A549 (cell line): Measurements from ENCODE around the gene LOXL4. TPM values are rescaled to one million over a fixed set of nuclear protein-coding genes. Genes with fewer than 3 reads are reported as not detected.
A peak's percentile ranks its signal among the peaks of the same experiment; 100 is the strongest.

Experiments used
- ATAC-seq, 2 experiments: fragments of 200-7000 bp in 1 of 2; fragments of >200 bp in 1 of 2; cut with Nextera tagmentation in 1 of 2; cut with Tn5 transposase in 1 of 2; 3 replicates each; pipeline versions ENCODE4 v1.8.0 to v1.9.1; 2018 to 2020; ENCODE audit warnings: mild to moderate bottlenecking in 1 of 2, moderate library complexity in 1 of 2
- CTCF ChIA-PET: fragments of 300-600 bp; sonication (Branson Sonifier 250); formaldehyde crosslinking; extraction: SDS; loops from one replicate; lab custom pipeline; 2021; ENCODE audit warnings: antibody characterized with exemption, inconsistent platforms; lab: Yijun Ruan, JAX
- POLR2A ChIA-PET: fragments of 350-600 bp; formaldehyde crosslinking; extraction: SDS; loops from one replicate; lab custom pipeline; 2021; ENCODE audit warnings: antibody characterized with exemption, inconsistent platforms; lab: Yijun Ruan, JAX
- DNase-seq, 2 experiments: peaks; one replicate each; pipeline versions ENCODE4 v3.0.0 to v3.0.0-alpha.2; 2011 to 2016; ENCODE audit warnings: low read depth in 1 of 2, low spot score in 1 of 2
- FAIRE-seq: peaks from 2 replicates; lab custom pipeline; 2011; peaks lifted over from hg19 to GRCh38; lab: Jason Lieb, UNC
- H3K27ac ChIP-seq, 2 experiments: fragments of >200 bp; sonication (Bioruptor Twin); formaldehyde crosslinking; 3 replicates each; pipeline ENCODE4 v1.5.1; 2016 to 2017
- H3K4me1 ChIP-seq: fragments of >200 bp; sonication (Bioruptor Twin); formaldehyde crosslinking; 3 replicates; pipeline ENCODE4 v1.6.1; 2016
- H3K4me2 ChIP-seq: fragments of >200 bp; sonication (Bioruptor Twin); formaldehyde crosslinking; 3 replicates; pipeline ENCODE4 v1.6.1; 2016
- H3K4me3 ChIP-seq: fragments of >200 bp; sonication (Bioruptor Twin); formaldehyde crosslinking; 3 replicates; pipeline ENCODE4 v1.5.1; 2016
- H3K9me3 ChIP-seq: fragments of >200 bp; sonication (Bioruptor Twin); formaldehyde crosslinking; 3 replicates; pipeline ENCODE4 v1.6.1; 2016
- CBX2 ChIP-seq: fragments of 200-600 bp; sonication (generic); IDR thresholded peaks from 2 replicates; pipeline ENCODE4 v1.6.1; 2016; ENCODE audit warnings: low read depth, mild to moderate bottlenecking, borderline replicate concordance
- CBX8 ChIP-seq: fragments of 200-600 bp; sonication (generic); IDR thresholded peaks from 2 replicates; pipeline ENCODE4 v1.6.1; 2016
- CHD4 ChIP-seq: fragments of 200-600 bp; sonication (generic); IDR thresholded peaks from 2 replicates; pipeline ENCODE4 v1.6.1; 2016; ENCODE audit warnings: antibody characterized with exemption, mild to moderate bottlenecking, borderline replicate concordance
- CTCF ChIP-seq: fragments of >200 bp; sonication (Bioruptor Twin); formaldehyde crosslinking; IDR thresholded peaks from 3 replicates; pipeline ENCODE4 v1.5.1; 2016
- EHMT2 ChIP-seq: fragments of 200-600 bp; sonication (generic); IDR thresholded peaks from 2 replicates; pipeline ENCODE4 v1.6.1; 2016; ENCODE audit warnings: antibody characterized with exemption, low read depth, mild to moderate bottlenecking, moderate library complexity
- FOSB ChIP-seq: fragments of 250-450 bp; sonication (Bioruptor Pico); IDR thresholded peaks from 2 replicates; pipeline ENCODE4 v1.5.0; 2020; ENCODE audit warnings: mild to moderate bottlenecking, moderate library complexity
- FOXS1 ChIP-seq: fragments of 250-450 bp; sonication (Bioruptor Pico); IDR thresholded peaks from 2 replicates; pipeline ENCODE4 v1.5.0; 2020; ENCODE audit warnings: mild to moderate bottlenecking, moderate library complexity
- HDAC2 ChIP-seq: fragments of 200-600 bp; sonication (generic); IDR thresholded peaks from 2 replicates; pipeline ENCODE4 v1.6.1; 2016
- HOXB5 ChIP-seq: fragments of 250-450 bp; sonication (Bioruptor Pico); IDR thresholded peaks from 2 replicates; pipeline ENCODE4 v1.5.0; 2020; ENCODE audit warnings: mild to moderate bottlenecking, moderate library complexity
- JUNB ChIP-seq: fragments of >200 bp; sonication (Bioruptor Twin); formaldehyde crosslinking; IDR thresholded peaks from 2 replicates; pipeline ENCODE4 v1.6.1; 2016
- MAX ChIP-seq: IDR thresholded peaks from 2 replicates; pipeline ENCODE4 v1.6.1; 2012
- MAZ ChIP-seq: fragments of 150-350 bp; IDR thresholded peaks from 2 replicates; pipeline ENCODE4 v1.6.1; 2014; ENCODE audit warnings: antibody characterized with exemption, low read depth, low read length, borderline replicate concordance
- POLR2AphosphoS2 ChIP-seq: conservative IDR thresholded peaks from 2 replicates; pipeline ENCODE4 v1.6.1; 2012; ENCODE audit warnings: low read length, improper control_type of control experiment, inconsistent platforms
- RAD21 ChIP-seq, 2 experiments: fragments of >200 bp in 1 of 2; sonication (Bioruptor Twin) in 1 of 2; formaldehyde crosslinking in 1 of 2; IDR thresholded peaks in 1 of 2; conservative IDR thresholded peaks in 1 of 2; 2 replicates in 1 of 2; 3 replicates in 1 of 2; pipeline ENCODE4 v1.6.1; 2012 to 2018; ENCODE audit warnings: inconsistent platforms in 1 of 2
- RNF2 ChIP-seq: fragments of 200-600 bp; sonication (generic); IDR thresholded peaks from 2 replicates; pipeline ENCODE4 v1.6.1; 2016; ENCODE audit warnings: low read depth, mild to moderate bottlenecking, antibody characterized with exemption, moderate library complexity, borderline replicate concordance
- SMC3 ChIP-seq: fragments of >200 bp; sonication (Bioruptor Twin); formaldehyde crosslinking; IDR thresholded peaks from 3 replicates; pipeline ENCODE4 v1.6.1; 2018; ENCODE audit warnings: inconsistent platforms
- SREBF2 ChIP-seq: fragments of 450-650 bp; IDR thresholded peaks from 2 replicates; pipeline ENCODE4 v1.6.1; 2014; ENCODE audit warnings: mild to moderate bottlenecking, moderate library complexity
- ZC3H11A ChIP-seq: fragments of 450-650 bp; IDR thresholded peaks from 2 replicates; pipeline ENCODE4 v1.6.1; 2014; ENCODE audit warnings: antibody characterized with exemption, mild to moderate bottlenecking
- ZNF302 ChIP-seq: fragments of 250-450 bp; sonication (Bioruptor Pico); IDR thresholded peaks from 2 replicates; pipeline ENCODE4 v1.9.0; 2021; ENCODE audit warnings: inconsistent platforms, mild to moderate bottlenecking, moderate library complexity
- ZSCAN20 ChIP-seq: fragments of 250-450 bp; sonication (Bioruptor Pico); IDR thresholded peaks from 2 replicates; pipeline ENCODE4 v1.8.0; 2022; ENCODE audit warnings: mild to moderate bottlenecking, moderate library complexity
- WGBS: methylation state at CpG from one replicate; pipeline ENCODE4 v1.1.6; 2017; ENCODE audit errors: missing lambda C conversion rate; 5-methylcytosine and 5-hydroxymethylcytosine counted together
- polyA plus RNA-seq, 4 experiments: library from polyadenylated mRNA; depleted of rRNA in 3 of 4; stranded (reverse); fragments of >200 nt; fragmentation: RNase III in 1 of 4; extraction: RNeasy Plus Mini Kit Qiagen cat#74134 plus additional on column Dnase treatment in 1 of 4; gene quantifications; 2 replicates in 3 of 4; 3 replicates in 1 of 4; pipeline ENCODE4 v1.2.3, GENCODE V29; 2011 to 2017
- TF ChIP-seq, protein P1 (sequence below): fragments of 200-600 bp; sonication (generic); IDR thresholded peaks from 2 replicates; pipeline ENCODE4 v1.6.1; 2016; ENCODE audit warnings: antibody characterized with exemption, mild to moderate bottlenecking, moderate library complexity
- TF ChIP-seq, protein P2 (sequence below): fragments of 150-350 bp; IDR thresholded peaks from 2 replicates; pipeline ENCODE4 v1.6.1; 2014; ENCODE audit warnings: low read depth, mild to moderate bottlenecking, low read length

Gene LOXL4
- polyA plus RNA-seq, 2 of the 4 experiments (the other 2 are of a cell fraction) = 1.6 to 2.1 TPM

GRCh38 chr10:98244586-98244985 is 23.4 kb downstream of the LOXL4 start (continued):
- no peak for TF ChIP-seq MAZ
- no peak for TF ChIP-seq CBX8
- no peak for TF ChIP-seq EHMT2
- no peak for TF ChIP-seq RNF2
- no peak for TF ChIP-seq SREBF2

DNA sequence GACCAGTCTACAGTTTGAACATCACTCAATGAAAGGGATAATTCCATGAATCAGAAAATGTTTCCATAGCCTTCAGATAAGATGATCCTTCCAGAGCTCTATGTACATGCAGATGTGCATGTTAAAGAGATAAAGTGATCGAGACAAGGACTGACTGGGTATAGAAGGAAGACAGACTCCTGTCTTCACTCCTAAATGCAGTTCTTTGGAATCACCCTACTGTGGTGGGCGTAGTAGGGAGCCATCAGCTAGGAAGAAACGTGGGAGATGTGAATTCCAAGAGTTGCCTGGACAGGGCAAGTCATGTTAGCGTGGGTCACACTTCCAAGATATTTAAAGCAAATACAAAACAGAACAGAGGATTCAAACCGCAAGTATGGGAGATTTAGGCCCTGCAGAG is 23.9 kb downstream of the LOXL4 start:
- Histone ChIP-seq H3K4me1 (no peaks in the 10 kb centered on the region), H3K9me3 (no peaks in the 10 kb centered on the region), H3K4me3 (no peak overlapping the region), H3K4me2 (no peak overlapping the region), H3K27ac (no peak overlapping the region)
- no peak for TF ChIP-seq FOSB
- no peak for TF ChIP-seq CHD4
- no peak for TF ChIP-seq MAX
- no peak for TF ChIP-seq ZC3H11A
- no peak for TF ChIP-seq ZSCAN20
- no peak for ATAC-seq
- CTCF ChIA-PET = interaction anchor here (0.5 to 8.5 kb wide), 5 partner anchors 8 to 1371 kb away, joined by 3 to 68 read pairs (median 6); no protein-coding TSS in a partner anchor
- 87% methylated on average over 5 of the region's 5 CpGs for WGBS
- no peak for FAIRE-seq
- DNase-seq = no peak
- POLR2A ChIA-PET = no interaction called here

- Histone ChIP-seq H3K9me3 (no peaks in the 10 kb centered on the region), H3K4me1 (no peaks in the 10 kb centered on the region), H3K4me2 (no peak overlapping the region), H3K27ac (no peak overlapping the region), H3K4me3 (no peak overlapping the region)
- CTCF ChIA-PET = interaction anchor here (0.6 to 8.5 kb wide), 12 partner anchors 10 to 328 kb away, joined by 3 to 68 read pairs (median 4); partner anchors contain the start of gene LOXL4
- peak; percentile 88 for FAIRE-seq
- TF ChIP-seq, protein P1, sequence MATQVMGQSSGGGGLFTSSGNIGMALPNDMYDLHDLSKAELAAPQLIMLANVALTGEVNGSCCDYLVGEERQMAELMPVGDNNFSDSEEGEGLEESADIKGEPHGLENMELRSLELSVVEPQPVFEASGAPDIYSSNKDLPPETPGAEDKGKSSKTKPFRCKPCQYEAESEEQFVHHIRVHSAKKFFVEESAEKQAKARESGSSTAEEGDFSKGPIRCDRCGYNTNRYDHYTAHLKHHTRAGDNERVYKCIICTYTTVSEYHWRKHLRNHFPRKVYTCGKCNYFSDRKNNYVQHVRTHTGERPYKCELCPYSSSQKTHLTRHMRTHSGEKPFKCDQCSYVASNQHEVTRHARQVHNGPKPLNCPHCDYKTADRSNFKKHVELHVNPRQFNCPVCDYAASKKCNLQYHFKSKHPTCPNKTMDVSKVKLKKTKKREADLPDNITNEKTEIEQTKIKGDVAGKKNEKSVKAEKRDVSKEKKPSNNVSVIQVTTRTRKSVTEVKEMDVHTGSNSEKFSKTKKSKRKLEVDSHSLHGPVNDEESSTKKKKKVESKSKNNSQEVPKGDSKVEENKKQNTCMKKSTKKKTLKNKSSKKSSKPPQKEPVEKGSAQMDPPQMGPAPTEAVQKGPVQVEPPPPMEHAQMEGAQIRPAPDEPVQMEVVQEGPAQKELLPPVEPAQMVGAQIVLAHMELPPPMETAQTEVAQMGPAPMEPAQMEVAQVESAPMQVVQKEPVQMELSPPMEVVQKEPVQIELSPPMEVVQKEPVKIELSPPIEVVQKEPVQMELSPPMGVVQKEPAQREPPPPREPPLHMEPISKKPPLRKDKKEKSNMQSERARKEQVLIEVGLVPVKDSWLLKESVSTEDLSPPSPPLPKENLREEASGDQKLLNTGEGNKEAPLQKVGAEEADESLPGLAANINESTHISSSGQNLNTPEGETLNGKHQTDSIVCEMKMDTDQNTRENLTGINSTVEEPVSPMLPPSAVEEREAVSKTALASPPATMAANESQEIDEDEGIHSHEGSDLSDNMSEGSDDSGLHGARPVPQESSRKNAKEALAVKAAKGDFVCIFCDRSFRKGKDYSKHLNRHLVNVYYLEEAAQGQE = no peak
- TF ChIP-seq JUNB (no peak), RAD21 (conservative IDR thresholded peaks at IDR 0.05 in 1 of 2, IDR thresholded peaks at IDR 0.05 in 1 of 2) (peak; percentile 67 to 72), POLR2AphosphoS2 (no peak), HOXB5 (CRISPR knock-in tag) (no peak), ZSCAN20 (no peak), SMC3 (peak; percentile 58; the same call in 2 of the 3 replicates), CBX2 (no peak), ZC3H11A (no peak), ZNF302 (no peak), FOXS1 (no peak), CTCF (peak; percentile 60), HDAC2 (no peak), MAZ (no peak)
- TF ChIP-seq, protein P2, sequence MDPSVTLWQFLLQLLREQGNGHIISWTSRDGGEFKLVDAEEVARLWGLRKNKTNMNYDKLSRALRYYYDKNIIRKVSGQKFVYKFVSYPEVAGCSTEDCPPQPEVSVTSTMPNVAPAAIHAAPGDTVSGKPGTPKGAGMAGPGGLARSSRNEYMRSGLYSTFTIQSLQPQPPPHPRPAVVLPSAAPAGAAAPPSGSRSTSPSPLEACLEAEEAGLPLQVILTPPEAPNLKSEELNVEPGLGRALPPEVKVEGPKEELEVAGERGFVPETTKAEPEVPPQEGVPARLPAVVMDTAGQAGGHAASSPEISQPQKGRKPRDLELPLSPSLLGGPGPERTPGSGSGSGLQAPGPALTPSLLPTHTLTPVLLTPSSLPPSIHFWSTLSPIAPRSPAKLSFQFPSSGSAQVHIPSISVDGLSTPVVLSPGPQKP = no peak
- 52% methylated on average over 1 of the region's 1 CpG for WGBS
- ATAC-seq = peak; percentile 34 to 43; a peak in 2 of 6 replicates
- DNase-seq = peak in 1 of 2 experiments; percentile 19
- POLR2A ChIA-PET = no interaction called here
These were observed 25.2 kb downstream of the LOXL4 start for GRCh38 chr10:98242823-98243222.
